Karpas-422 (cell line): ENCODE data around the gene TPSD1. TPM values are rescaled to one million over a fixed set of nuclear protein-coding genes. Genes with fewer than 3 reads are reported as not detected.

Experiments used
- DNase-seq: peaks from one replicate; pipeline ENCODE4 v3.0.0-alpha.2; 2015
- H2AFZ ChIP-seq: fragments of 200-600 bp; sonication (generic); 2 replicates; pipeline ENCODE4 v1.6.1; 2014; ENCODE audit warnings: antibody characterized with exemption, low read length, mixed read lengths
- H3K27ac ChIP-seq: fragments of 200-600 bp; sonication (generic); 2 replicates; pipeline ENCODE4 v1.5.1; 2014; ENCODE audit warnings: mild to moderate bottlenecking, low read length, moderate library complexity
- H3K27me3 ChIP-seq: fragments of 200-600 bp; sonication (generic); 2 replicates; pipeline ENCODE4 v1.6.1; 2014; ENCODE audit warnings: low read length, mixed read lengths
- H3K36me3 ChIP-seq: fragments of 200-600 bp; sonication (generic); 2 replicates; pipeline ENCODE4 v1.6.1; 2014; ENCODE audit warnings: low read length, mixed read lengths; ENCODE audit not compliant: insufficient read depth
- H3K4me1 ChIP-seq: fragments of 200-600 bp; sonication (generic); 2 replicates; pipeline ENCODE4 v1.6.1; 2014; ENCODE audit warnings: mild to moderate bottlenecking, low read length, mixed read lengths
- H3K4me2 ChIP-seq: fragments of 200-600 bp; sonication (generic); 2 replicates; pipeline ENCODE4 v1.6.1; 2014; ENCODE audit warnings: low read length, low read depth, mild to moderate bottlenecking; ENCODE audit not compliant: poor library complexity, severe bottlenecking
- H3K4me3 ChIP-seq: fragments of 200-600 bp; sonication (generic); 2 replicates; pipeline ENCODE4 v1.5.1; 2014; ENCODE audit warnings: mild to moderate bottlenecking, antibody characterized with exemption, low read length, mixed read lengths
- H3K79me2 ChIP-seq: fragments of 200-600 bp; sonication (generic); 2 replicates; pipeline ENCODE4 v1.6.1; 2014; ENCODE audit warnings: mild to moderate bottlenecking, low read length, mixed read lengths
- H3K9ac ChIP-seq: fragments of 200-600 bp; sonication (generic); 2 replicates; pipeline ENCODE4 v1.6.0; 2014; ENCODE audit warnings: low read length
- H3K9me2 ChIP-seq: fragments of 200-600 bp; sonication (generic), shearing (Covaris generic); replicated peaks from 2 replicates; pipeline ENCODE4 v1.6.0; 2014; ENCODE audit warnings: mild to moderate bottlenecking, low read length, moderate library complexity; ENCODE audit not compliant: insufficient read depth
- H3K9me3 ChIP-seq: fragments of 300-700, 200-600 bp; sonication (generic); 2 replicates; pipeline ENCODE4 v1.6.1; 2014; ENCODE audit warnings: low read length, mixed read lengths
- H4K20me1 ChIP-seq: fragments of 200-600 bp; sonication (generic); 2 replicates; pipeline ENCODE4 v1.6.1; 2014; ENCODE audit warnings: mild to moderate bottlenecking, antibody characterized with exemption, low read length, low read depth; ENCODE audit not compliant: insufficient read depth
- total RNA-seq: library from RNA; depleted of rRNA; stranded (reverse); fragments of >200 nt; shearing (Covaris generic); gene quantifications from 2 replicates; pipeline ENCODE4 v1.2.3, GENCODE V29; 2014; ENCODE audit warnings: low replicate concordance

The TPSD1 gene
- total RNA-seq, 1 experiment from 2014 or later: not detected

DNA sequence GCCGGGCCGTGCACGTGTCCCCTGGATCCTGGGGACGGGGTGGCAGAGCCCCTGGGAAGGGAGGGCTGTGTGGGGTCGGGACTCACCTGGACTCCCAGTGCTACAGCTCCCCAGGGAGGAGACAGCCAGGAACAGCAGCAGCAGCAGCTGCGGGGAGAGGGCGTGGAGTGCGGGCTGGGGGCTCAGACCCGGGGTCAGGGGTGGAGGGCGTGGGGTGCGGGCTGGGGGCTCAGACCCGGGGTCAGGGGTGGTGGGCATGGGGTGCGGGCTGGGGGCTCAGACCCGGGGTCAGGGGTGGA is 20.7 kb downstream of the TPSD1 start:
- no peak overlapping the region for H3K9ac ChIP-seq
- H3K36me3 ChIP-seq: no peaks in the 10 kb centered on the region
- H3K79me2 ChIP-seq: no peaks in the 10 kb centered on the region
- H3K4me2 ChIP-seq: no peak overlapping the region
- H3K27me3 ChIP-seq: no peaks in the 10 kb centered on the region
- H3K4me3 ChIP-seq: no peak overlapping the region
- no peak for DNase-seq
- H3K27ac ChIP-seq: no peak overlapping the region
- no peaks in the 10 kb centered on the region for H3K9me3 ChIP-seq
- H3K9me2 ChIP-seq: no peaks in the 10 kb centered on the region
- peaks cover 8% of the 10 kb centered on the region for H3K4me1 ChIP-seq
- H2AFZ ChIP-seq: no peak overlapping the region
- H4K20me1 ChIP-seq: peaks cover 9% of the 10 kb centered on the region; the same call in 1 of the 2 replicates

DNA sequence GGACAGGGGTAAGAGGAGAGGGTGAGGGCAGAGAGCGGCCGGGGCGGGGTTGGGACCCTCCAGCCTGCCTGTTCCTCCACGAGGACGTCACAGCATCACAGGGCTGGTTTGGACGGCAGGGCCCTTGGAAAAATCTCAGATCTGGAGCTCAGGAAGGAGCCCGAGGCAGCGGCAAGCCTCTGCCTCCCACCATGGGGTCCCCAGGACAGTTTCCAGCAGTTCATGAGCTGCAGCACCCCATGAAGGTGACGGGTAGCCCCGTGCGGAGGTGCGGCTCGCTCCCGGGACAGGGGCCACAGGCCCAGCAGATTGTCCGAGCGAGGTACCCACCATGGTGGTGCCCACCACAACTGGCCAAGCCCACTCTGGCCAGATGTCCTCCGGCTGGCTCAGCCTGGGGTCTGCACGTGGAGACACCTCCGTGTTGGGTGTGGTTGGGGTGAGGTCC is 21.3 kb downstream of the TPSD1 start:
- Histone ChIP-seq H3K9me3 (no peaks in the 10 kb centered on the region), H3K4me3 (no peak overlapping the region), H3K79me2 (no peaks in the 10 kb centered on the region), H3K36me3 (no peaks in the 10 kb centered on the region), H4K20me1 (peaks cover 7% of the 10 kb centered on the region; the same call in 1 of the 2 replicates), H3K27ac (no peak overlapping the region), H3K9ac (no peak overlapping the region), H2AFZ (no peak overlapping the region), H3K4me1 (peaks cover 2% of the 10 kb centered on the region), H3K9me2 (no peaks in the 10 kb centered on the region), H3K27me3 (no peaks in the 10 kb centered on the region), H3K4me2 (no peak overlapping the region)
- DNase-seq: no peak

DNA sequence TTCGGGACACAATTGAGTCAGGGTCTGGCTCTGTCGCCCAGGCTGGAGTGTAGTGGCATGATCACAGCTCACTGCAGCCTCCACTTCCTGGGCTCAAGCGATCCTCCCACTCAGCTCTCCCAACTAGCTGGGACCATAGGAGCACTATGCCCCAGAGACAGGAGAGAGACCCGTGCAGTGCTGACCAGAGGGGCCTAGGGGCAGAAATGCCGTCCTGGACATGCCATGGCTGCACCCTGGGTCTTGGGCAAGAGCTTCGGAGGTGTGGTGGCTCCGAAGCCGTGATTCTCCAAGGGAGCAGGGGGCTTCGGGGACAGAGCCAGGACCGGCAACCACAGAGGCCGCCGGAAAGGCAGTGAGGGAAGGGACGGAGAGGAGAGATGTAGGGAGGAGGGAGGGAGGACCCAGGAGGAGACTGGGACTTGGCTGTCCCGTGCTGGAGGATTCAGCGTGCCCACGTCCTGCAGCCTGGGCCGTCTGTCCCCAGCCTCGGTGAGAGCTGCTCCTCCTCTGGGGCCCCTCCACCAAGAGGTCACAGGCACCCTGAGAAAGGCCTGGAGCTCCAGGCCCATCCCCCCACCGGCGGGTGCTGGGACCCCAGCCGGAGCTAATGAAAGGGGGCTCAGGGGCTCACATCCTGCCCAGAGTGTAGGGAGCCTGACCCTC is 21.9 kb downstream of the TPSD1 start:
- no peak for DNase-seq
- H3K9me2 ChIP-seq: no peaks in the 10 kb centered on the region
- H3K4me3 ChIP-seq: no peak overlapping the region
- no peaks in the 10 kb centered on the region for H3K27me3 ChIP-seq
- no peak overlapping the region for H3K9ac ChIP-seq
- no peaks in the 10 kb centered on the region for H3K36me3 ChIP-seq
- no peak overlapping the region for H3K4me2 ChIP-seq
- peaks cover 2% of the 10 kb centered on the region; the same call in 1 of the 2 replicates for H3K4me1 ChIP-seq
- H4K20me1 ChIP-seq: peaks cover 5% of the 10 kb centered on the region; the same call in 1 of the 2 replicates
- no peaks in the 10 kb centered on the region for H3K79me2 ChIP-seq
- H3K9me3 ChIP-seq: no peaks in the 10 kb centered on the region
- H2AFZ ChIP-seq: no peak overlapping the region
- no peak overlapping the region for H3K27ac ChIP-seq

DNA sequence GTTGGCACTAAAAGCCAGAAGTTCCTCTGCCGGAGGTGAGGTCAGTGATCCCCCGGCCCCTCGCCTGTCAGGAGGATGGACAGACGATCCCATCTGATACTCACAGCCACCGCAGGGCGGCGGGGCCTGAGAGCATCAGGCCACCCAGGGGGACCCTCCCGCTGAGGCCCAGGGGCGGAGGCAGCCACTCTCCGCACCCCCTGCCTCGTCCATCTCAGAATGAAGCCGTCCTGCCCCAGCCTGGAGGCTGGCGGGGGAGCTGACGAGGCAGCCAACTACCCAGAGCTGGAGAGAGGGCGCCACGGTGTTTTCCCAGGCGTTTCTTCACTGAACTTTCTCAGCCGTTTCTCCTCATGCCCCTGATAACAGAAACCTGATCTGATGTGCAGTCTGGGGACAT is 22.6 kb downstream of the TPSD1 start:
- H3K4me2 ChIP-seq: no peak overlapping the region
- H4K20me1 ChIP-seq: peaks cover 5% of the 10 kb centered on the region; the same call in 1 of the 2 replicates
- no peaks in the 10 kb centered on the region for H3K36me3 ChIP-seq
- H2AFZ ChIP-seq: no peak overlapping the region
- no peaks in the 10 kb centered on the region for H3K9me3 ChIP-seq
- H3K4me3 ChIP-seq: no peak overlapping the region
- H3K27me3 ChIP-seq: no peaks in the 10 kb centered on the region
- H3K9ac ChIP-seq: no peak overlapping the region
- H3K9me2 ChIP-seq: no peaks in the 10 kb centered on the region
- no peak for DNase-seq
- H3K27ac ChIP-seq: no peak overlapping the region
- peaks cover 2% of the 10 kb centered on the region; the same call in 1 of the 2 replicates for H3K4me1 ChIP-seq
- no peaks in the 10 kb centered on the region for H3K79me2 ChIP-seq

DNA sequence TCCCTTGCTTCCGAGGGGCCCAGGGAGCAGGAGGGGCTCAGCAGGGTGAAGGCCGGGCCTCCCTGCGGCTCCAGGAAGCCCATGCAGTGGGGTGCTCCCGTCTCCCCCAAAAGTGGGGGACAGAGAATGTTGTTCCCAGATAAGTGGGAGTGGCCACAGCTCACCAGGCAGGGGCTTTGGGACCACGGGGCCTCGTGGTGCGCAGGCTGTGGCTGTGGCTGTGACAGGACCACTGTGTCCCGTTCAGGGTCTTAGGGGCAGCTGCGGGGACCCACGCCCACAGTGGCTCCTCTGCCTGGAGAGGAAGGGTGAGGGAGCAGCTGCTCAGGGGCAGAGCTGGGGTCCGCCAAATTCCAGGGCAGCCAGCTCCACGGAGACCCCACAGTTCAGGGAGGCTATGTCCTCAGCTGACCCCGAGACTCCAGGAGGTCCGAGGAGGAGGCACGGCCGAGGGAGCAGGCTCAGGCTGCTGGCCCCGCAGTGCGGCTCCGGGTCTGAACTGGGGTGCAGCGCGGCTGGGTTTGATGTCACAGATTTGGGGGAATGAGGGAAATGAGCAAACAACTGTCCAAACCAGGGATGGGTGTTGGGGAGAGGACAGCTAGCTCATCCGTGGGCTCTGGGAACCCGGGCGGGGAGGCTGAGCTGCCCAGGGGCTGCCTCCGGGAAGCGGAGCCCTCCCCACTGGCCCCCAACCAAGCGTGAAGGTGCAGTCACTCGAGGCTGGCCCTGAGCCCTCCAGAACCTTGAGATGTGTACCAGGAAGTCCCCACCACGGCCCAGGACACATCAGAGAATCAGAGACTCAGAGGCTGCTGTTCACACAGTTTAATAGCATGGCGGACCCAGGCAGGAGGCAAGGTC is 23.4 kb downstream of the TPSD1 start:
- H3K27ac ChIP-seq: no peak overlapping the region
- no peaks in the 10 kb centered on the region for H3K27me3 ChIP-seq
- no peak overlapping the region for H3K4me3 ChIP-seq
- no peak overlapping the region for H2AFZ ChIP-seq
- H3K36me3 ChIP-seq: no peaks in the 10 kb centered on the region
- DNase-seq: no peak
- H3K79me2 ChIP-seq: no peaks in the 10 kb centered on the region
- no peak overlapping the region for H3K4me2 ChIP-seq
- H3K4me1 ChIP-seq: peaks cover 2% of the 10 kb centered on the region; the same call in 1 of the 2 replicates
- no peaks in the 10 kb centered on the region for H3K9me3 ChIP-seq
- no peak overlapping the region for H3K9ac ChIP-seq
- H3K9me2 ChIP-seq: no peaks in the 10 kb centered on the region
- peaks cover 5% of the 10 kb centered on the region; the same call in 1 of the 2 replicates for H4K20me1 ChIP-seq

DNA sequence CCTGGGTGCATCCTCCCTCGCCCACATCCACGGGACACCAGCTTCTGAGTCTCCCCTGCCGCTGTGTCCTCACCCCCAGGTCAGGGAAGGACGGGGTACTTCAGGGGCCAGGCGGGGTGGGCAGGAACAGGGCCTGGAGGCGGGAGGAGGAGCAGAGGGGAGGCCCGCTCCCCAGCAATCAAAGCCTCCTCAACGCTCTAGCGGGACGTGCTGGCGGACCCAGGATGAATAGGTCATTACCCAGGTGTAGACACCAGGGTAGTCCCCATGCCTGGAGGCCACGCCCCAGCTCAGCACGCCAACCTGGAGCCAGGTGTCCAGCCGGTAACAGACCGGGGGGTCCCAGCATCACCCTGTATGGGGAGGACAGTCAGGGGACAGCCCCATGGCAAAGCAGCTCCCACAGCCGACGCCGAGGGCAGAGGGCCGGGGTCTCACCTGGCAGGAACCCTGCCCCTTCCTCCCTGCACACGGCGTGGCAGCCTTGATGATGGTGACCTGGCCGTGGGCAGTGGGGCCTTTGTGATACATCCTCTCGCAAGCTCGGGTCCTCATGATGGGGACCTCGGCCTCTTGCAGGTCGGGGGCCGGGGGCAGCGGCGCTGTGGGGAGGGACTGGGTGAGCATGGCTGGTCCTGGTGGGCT is 24.2 kb downstream of the TPSD1 start:
- Histone ChIP-seq H3K27ac (no peak overlapping the region), H3K27me3 (no peaks in the 10 kb centered on the region)
- no peak for DNase-seq

DNA sequence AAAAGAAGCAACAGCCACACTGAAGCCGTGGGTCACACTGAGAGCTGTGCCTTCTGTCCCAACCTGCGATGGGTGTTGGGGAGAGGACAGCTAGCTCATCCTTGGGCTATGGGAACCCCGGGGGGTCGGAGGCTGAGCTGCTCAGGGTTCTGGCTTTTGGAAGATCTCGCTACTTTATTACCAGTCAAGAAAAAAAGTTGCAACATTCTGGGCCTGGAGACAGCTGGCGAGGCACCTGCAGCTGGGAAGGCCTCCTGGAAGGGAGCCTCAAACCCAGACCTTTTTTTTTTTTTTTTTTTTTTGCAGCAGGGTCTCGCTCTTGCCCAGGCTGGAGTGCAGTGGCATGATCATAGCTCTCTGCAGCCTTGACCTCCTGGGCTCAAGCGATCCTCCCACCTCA is 24.9 kb downstream of the TPSD1 start:
- H3K4me3 ChIP-seq: no peak overlapping the region
- no peaks in the 10 kb centered on the region for H3K9me2 ChIP-seq
- H3K27me3 ChIP-seq: no peaks in the 10 kb centered on the region
- no peaks in the 10 kb centered on the region for H3K9me3 ChIP-seq
- H3K9ac ChIP-seq: no peak overlapping the region
- H3K4me1 ChIP-seq: peaks cover 2% of the 10 kb centered on the region; the same call in 1 of the 2 replicates
- H3K79me2 ChIP-seq: no peaks in the 10 kb centered on the region
- DNase-seq: no peak
- no peak overlapping the region for H3K27ac ChIP-seq
- H2AFZ ChIP-seq: no peak overlapping the region
- peaks cover 5% of the 10 kb centered on the region; the same call in 1 of the 2 replicates for H4K20me1 ChIP-seq
- no peak overlapping the region for H3K4me2 ChIP-seq
- H3K36me3 ChIP-seq: no peaks in the 10 kb centered on the region

More for the DNA sequence above, 24.2 kb downstream of the TPSD1 start:
- Histone ChIP-seq H3K9ac (no peak overlapping the region), H3K9me2 (no peaks in the 10 kb centered on the region), H3K79me2 (no peaks in the 10 kb centered on the region), H4K20me1 (peaks cover 5% of the 10 kb centered on the region; the same call in 1 of the 2 replicates), H3K36me3 (no peaks in the 10 kb centered on the region), H2AFZ (no peak overlapping the region), H3K4me3 (no peak overlapping the region), H3K9me3 (no peaks in the 10 kb centered on the region), H3K4me2 (no peak overlapping the region), H3K4me1 (peaks cover 2% of the 10 kb centered on the region; the same call in 1 of the 2 replicates)

DNA sequence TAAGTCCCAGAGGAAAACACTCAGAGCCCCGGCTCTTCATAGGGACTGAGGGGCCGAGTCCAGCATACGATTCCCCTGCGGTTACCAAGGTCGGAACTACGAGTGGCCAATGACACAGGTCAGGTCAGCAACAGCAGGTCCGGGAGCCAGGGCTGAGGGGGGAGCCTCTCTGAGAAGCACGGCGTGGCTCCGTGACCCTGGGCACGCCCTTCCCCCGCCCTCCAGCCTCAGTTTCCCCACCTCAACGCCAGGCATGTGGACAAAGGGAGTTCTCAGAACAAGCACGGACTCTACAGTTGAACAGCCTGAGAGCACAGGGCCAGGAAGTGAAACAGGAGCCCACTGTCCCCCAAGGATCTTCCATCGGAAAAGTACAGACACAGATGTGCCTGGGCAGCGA is 25.6 kb downstream of the TPSD1 start:
- H3K79me2 ChIP-seq: no peaks in the 10 kb centered on the region
- no peak overlapping the region for H3K9ac ChIP-seq
- no peaks in the 10 kb centered on the region for H3K27me3 ChIP-seq

More for the DNA sequence above, 25.6 kb downstream of the TPSD1 start:
- Histone ChIP-seq H3K9me2 (no peaks in the 10 kb centered on the region), H3K36me3 (no peaks in the 10 kb centered on the region), H3K4me3 (no peak overlapping the region), H3K9me3 (no peaks in the 10 kb centered on the region), H2AFZ (no peak overlapping the region), H3K27ac (no peak overlapping the region), H3K4me1 (peaks cover 2% of the 10 kb centered on the region; the same call in 1 of the 2 replicates), H3K4me2 (no peak overlapping the region), H4K20me1 (peaks cover 5% of the 10 kb centered on the region; the same call in 1 of the 2 replicates)
- DNase-seq: no peak
